ENCODE data around the gene MS4A6E.
"Not testable (repeated sequence)": the region's sequence is repeated elsewhere in the genome, so short reads cannot be mapped to it uniquely, and the experiment has no call there.

MS4A6E gene

DNA sequence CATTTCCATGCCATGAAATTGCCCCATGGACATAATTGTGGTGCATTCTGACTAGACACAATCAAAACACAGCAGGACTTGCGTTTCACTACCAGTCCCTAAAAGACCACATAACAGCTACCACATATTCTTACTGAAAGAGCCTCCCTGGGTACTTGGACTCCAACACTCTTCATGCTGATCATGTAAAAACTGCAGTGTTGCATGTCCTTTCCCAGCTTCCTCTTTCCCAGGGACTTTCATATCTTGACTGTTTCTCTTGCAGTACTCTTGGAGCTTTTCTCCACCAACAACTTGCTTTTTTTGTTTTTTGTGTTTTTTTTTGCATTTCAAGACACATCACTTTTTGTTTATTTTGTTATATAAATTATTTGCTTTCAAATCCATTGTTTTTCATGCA is 22.9 kb downstream of the MS4A6E start:
- Histone ChIP-seq H3K36me3 (no peaks in the 10 kb centered on the region), H3K27me3 (ENCODE audit: insufficient read depth, low read depth, severe bottlenecking) (peaks cover 32% of the 10 kb centered on the region), H3K27ac (no peak overlapping the region), H3K9me3 (ENCODE audit: severe bottlenecking) (no peaks in the 10 kb centered on the region), H3K4me3 (ENCODE audit: low read depth, low read length) (no peak overlapping the region)
- TF ChIP-seq, protein P1, sequence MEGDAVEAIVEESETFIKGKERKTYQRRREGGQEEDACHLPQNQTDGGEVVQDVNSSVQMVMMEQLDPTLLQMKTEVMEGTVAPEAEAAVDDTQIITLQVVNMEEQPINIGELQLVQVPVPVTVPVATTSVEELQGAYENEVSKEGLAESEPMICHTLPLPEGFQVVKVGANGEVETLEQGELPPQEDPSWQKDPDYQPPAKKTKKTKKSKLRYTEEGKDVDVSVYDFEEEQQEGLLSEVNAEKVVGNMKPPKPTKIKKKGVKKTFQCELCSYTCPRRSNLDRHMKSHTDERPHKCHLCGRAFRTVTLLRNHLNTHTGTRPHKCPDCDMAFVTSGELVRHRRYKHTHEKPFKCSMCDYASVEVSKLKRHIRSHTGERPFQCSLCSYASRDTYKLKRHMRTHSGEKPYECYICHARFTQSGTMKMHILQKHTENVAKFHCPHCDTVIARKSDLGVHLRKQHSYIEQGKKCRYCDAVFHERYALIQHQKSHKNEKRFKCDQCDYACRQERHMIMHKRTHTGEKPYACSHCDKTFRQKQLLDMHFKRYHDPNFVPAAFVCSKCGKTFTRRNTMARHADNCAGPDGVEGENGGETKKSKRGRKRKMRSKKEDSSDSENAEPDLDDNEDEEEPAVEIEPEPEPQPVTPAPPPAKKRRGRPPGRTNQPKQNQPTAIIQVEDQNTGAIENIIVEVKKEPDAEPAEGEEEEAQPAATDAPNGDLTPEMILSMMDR (IDR thresholded peaks at IDR 0.05; ENCODE audit: low read depth, low read length) = no peak
- DNase-seq = no peak

DNA sequence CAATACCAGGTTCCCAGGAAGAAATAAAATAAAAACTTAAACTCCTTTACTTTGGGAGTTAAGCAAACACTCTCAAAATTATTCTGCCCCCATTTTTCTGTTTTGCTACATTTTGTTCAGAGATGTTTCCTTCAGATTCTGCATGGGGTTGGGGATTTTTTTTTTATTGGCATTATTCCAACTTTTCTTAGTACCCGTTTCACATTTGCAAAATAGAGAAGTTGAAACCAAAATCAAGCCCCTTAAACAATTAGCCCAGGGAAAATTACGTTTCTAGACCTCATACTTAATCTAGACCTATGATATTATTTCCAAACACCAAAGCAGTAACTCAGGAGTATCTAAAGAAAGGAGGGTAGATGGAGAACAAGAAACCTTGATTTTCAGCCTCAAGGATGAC is 30.7 kb downstream of the MS4A6E start:
- Histone ChIP-seq H3K36me3 (no peaks in the 10 kb centered on the region), H3K27me3 (ENCODE audit: insufficient read depth, low read depth, severe bottlenecking) (peaks cover 3% of the 10 kb centered on the region), H3K27ac (no peak overlapping the region), H3K9me3 (ENCODE audit: severe bottlenecking) (peaks cover 7% of the 10 kb centered on the region), H3K4me3 (ENCODE audit: low read depth, low read length) (no peak overlapping the region)
- TF ChIP-seq, protein P1 (IDR thresholded peaks at IDR 0.05; ENCODE audit: low read depth, low read length) = no peak
- DNase-seq = no peak

DNA sequence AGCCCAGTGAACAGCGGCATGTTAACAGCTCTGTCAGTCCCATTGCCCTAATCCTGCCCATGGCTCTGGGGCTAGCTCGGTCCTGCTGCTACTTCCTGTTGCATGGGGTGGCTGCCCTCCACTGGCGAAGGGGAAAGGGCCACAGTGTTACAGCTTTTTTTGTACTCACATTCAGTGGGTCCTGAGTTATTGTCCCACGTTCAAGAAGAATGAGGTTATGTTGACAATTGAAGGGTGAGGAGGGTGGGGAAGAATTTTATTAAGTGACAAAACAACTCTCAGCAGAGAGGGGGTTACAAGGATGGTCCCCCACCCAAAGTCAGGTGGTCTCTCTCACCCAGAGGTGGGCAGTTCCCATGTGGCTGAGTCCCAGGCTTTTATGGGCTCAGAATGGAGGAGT is 33.6 kb downstream of the MS4A6E start:
- TF ChIP-seq, protein P1 (IDR thresholded peaks at IDR 0.05; ENCODE audit: low read depth, low read length) = no peak
- no peaks in the 10 kb centered on the region for H3K36me3 ChIP-seq
- H3K27me3 ChIP-seq (ENCODE audit: insufficient read depth, low read depth, severe bottlenecking) = no peaks in the 10 kb centered on the region
- H3K9me3 ChIP-seq (ENCODE audit: severe bottlenecking) = peaks cover 7% of the 10 kb centered on the region
- no peak overlapping the region for H3K4me3 ChIP-seq (ENCODE audit: low read depth, low read length)
- no peak for DNase-seq
- no peak overlapping the region for H3K27ac ChIP-seq

DNA sequence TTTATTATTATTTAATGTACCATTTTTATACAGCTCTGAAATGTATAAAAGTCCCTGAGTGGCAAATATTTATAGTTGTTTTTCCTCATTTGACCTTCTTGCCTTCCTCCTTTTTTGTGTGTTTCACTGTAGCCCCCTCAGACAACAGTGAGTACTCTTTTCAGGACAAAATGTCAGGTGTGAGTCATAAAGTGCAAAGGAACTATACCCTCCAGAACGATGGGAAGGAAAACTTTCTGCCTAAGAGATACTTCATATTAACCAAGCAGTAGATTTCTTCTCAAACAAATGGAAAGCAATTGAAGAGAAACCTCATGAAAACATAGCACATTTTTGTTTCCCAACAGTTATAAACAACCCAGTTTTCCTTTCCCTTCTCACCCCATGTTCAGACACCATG is 35.2 kb downstream of the MS4A6E start:
- Histone ChIP-seq H3K36me3 (no peaks in the 10 kb centered on the region), H3K4me3 (ENCODE audit: low read depth, low read length) (no peak overlapping the region), H3K27me3 (ENCODE audit: insufficient read depth, low read depth, severe bottlenecking) (no peaks in the 10 kb centered on the region), H3K27ac (no peak overlapping the region), H3K9me3 (ENCODE audit: severe bottlenecking) (peaks cover 7% of the 10 kb centered on the region)
- no peak for DNase-seq
- TF ChIP-seq, protein P1 (IDR thresholded peaks at IDR 0.05; ENCODE audit: low read depth, low read length) = no peak

DNA sequence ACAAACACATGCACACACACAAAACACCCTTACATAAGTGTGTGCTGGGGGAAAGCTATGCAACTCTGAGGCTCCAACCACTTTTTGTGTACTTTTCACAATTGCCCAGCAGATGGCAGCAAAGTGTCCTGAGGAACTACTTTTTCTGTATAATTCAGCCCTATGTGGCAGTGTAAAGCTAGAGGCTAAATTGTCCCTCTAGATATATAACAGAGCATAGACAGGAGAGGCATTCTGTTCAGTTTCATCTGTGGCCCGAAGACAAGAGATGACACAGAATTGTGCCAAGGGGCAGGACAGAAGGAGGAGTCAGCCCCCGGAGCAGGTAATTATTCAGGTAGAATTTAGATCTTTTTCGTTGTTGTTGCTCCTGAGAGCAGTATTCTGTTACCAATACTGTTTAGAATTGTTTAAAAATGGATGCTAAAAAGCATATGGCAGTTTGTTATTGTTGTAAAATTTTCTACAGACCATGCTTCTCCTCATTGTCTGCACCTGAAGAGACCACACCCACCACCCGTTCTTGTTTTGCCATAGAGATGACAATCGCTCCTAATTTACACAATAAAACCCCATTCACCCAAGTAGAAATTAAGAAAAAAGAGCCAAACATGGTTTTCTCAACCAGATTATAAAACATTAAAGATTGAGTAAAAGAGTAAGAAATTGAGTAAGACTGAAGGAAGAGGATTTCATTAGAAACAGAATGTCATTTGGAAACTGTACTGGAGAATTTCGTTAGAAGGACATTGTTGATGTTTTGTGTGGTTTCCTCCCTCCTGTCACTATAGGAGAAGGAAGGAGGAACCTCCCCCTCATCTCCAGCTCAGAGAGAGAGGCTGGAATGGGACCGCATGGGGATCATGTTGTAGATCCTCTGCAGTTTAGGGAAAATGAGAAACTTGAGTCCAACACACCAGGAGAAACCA is 36.8 kb downstream of the MS4A6E start:
- Histone ChIP-seq H3K27me3 (ENCODE audit: insufficient read depth, low read depth, severe bottlenecking) (peaks cover 7% of the 10 kb centered on the region), H3K4me3 (ENCODE audit: low read depth, low read length) (no peak overlapping the region), H3K9me3 (ENCODE audit: severe bottlenecking) (peaks cover 7% of the 10 kb centered on the region), H3K27ac (no peak overlapping the region), H3K36me3 (no peaks in the 10 kb centered on the region)
- peak; percentile 52 for DNase-seq
- TF ChIP-seq, protein P1 (IDR thresholded peaks at IDR 0.05; ENCODE audit: low read depth, low read length) = peak; percentile 64

DNA sequence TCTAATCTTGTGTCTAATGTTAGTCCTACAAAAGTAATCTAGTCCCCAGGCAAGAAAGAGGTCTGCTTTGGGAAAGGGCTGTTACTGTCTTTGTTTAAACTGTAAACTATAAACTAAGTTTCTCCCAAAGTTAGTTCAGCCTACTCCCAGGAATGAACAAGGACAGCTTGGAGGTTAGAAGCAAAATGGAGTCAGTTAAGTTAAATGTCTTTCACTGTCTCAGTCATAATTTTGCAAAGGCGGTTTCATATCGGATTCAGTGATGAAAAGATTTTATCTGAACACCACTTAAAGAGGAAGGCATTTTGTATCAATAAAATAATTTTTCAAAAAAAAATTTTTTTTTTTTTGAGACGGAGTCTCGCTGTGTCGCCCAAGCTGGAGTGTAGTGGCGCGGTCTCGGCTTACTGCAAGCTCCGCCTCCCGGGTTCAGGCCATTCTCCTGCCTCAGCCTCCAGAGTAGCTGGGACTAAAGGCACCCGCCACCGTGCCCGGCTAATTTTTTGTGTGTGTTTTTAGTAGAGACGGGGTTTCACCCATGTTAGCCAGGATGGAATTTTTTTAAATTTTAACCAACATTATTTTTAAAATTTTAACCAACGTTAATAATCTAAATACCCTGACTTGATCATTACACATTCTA is 39.3 kb downstream of the MS4A6E start:
- H3K9me3 ChIP-seq (ENCODE audit: severe bottlenecking); H3K36me3 ChIP-seq; H3K4me3 ChIP-seq (ENCODE audit: low read depth, low read length); H3K27ac ChIP-seq; H3K27me3 ChIP-seq (ENCODE audit: insufficient read depth, low read depth, severe bottlenecking); DNase-seq: not testable (repeated sequence)

All from WERI-Rb-1 (cell line).